HCT116 (cell line): ENCODE results near the gene ARHGAP42.

Source experiments
- CTCF ChIP-seq, 3 experiments: fragments of 200-600 bp in 1 of 3; sonication (generic) in 1 of 3; IDR thresholded peaks in 2 of 3; conservative IDR thresholded peaks in 1 of 3; 2 replicates each; pipeline ENCODE4 v1.5.1; 2012 to 2017; ENCODE audit warnings: low read depth in 2 of 3, low read length in 2 of 3, antibody characterized with exemption in 1 of 3, borderline replicate concordance in 1 of 3, control low read depth in 1 of 3, mild to moderate bottlenecking in 1 of 3, mixed read lengths in 1 of 3, mixed run types in 1 of 3, moderate library complexity in 1 of 3; ENCODE audit not compliant: insufficient read depth in 1 of 3
- EZH2phosphoT487 ChIP-seq: fragments of 200-600 bp; IDR thresholded peaks from 2 replicates; pipeline ENCODE4 v1.6.1; 2018; ENCODE audit warnings: antibody characterized with exemption, borderline replicate concordance
- POLR2AphosphoS5 ChIP-seq: IDR thresholded peaks from 2 replicates; pipeline ENCODE4 v1.6.1; 2011; ENCODE audit warnings: mild to moderate bottlenecking, low read depth, low read length, moderate library complexity

GRCh38 chr11:100949443-100949842 lies 262.4 kb downstream of the ARHGAP42 start:
- TF ChIP-seq EZH2phosphoT487 (no peak), POLR2AphosphoS5 (no peak), CTCF (IDR thresholded peaks at IDR 0.05 in 2 of 3, conservative IDR thresholded peaks at IDR 0.05 in 1 of 3; ENCODE audit: borderline replicate concordance in 1 of 3, insufficient read depth in 1 of 3, low read depth in 2 of 3, low read length in 2 of 3) (no peak)
